ENCODE data around the gene FRMD8. TPM values are rescaled to one million over a fixed set of nuclear protein-coding genes. Genes with fewer than 3 reads are reported as not detected.

The FRMD8 gene
- total and polyA plus RNA-seq, 2 donors (not counting 1 experiment from before 2014, with no cell fraction given) = 14.9 to 15.3 TPM

DNA sequence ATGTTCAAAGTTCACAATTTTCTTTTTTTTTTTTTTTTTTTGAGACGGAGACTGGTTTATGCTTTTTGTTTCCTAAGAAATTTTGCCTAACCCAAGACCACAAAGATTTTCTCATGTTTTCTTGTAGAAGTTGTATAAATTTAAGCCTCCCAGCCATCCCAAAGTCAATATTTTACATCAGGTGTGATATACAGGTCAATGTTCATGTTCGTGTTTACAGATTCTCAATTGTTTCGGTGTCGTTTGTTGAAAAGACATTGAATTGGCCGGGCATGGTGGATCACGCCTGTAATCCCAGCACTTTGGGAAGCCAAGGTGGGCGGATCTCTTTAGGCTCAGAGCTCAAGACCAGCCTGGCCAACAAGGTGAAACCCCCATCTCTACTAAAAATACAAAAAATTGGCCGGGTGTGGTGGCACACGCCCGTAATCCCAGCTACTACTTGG, 15.4 kb downstream of the FRMD8 start:
- H3K4me1 ChIP-seq (ENCODE audit: control insufficient read depth, extremely low read depth, insufficient read depth, low read length) = no peaks in the 10 kb centered on the region
- H3K9me3 ChIP-seq (ENCODE audit: control insufficient read depth, insufficient read depth, low read depth, low read length) = no peaks in the 10 kb centered on the region
- peaks cover 35% of the 10 kb centered on the region for H3K36me3 ChIP-seq (ENCODE audit: control insufficient read depth, insufficient read depth, low read length)
- no peak overlapping the region for H3K4me3 ChIP-seq (replicated peaks in 1 of 4; ENCODE audit: control extremely low read depth in 1 of 4, insufficient read depth in 1 of 4, low read depth in 3 of 4, low read length in 4 of 4)
- H2AFZ ChIP-seq (ENCODE audit: low read length) = no peak overlapping the region
- no peak overlapping the region for H3K27ac ChIP-seq (ENCODE audit: insufficient read depth, low read length)
- H4K20me1 ChIP-seq (ENCODE audit: control insufficient read depth, extremely low read depth, insufficient read depth, low read length) = no peaks in the 10 kb centered on the region
- no peak for TF ChIP-seq EZH2 (IDR thresholded peaks at IDR 0.05; ENCODE audit: low read length, missing control alignments)
- TF ChIP-seq, protein P1, sequence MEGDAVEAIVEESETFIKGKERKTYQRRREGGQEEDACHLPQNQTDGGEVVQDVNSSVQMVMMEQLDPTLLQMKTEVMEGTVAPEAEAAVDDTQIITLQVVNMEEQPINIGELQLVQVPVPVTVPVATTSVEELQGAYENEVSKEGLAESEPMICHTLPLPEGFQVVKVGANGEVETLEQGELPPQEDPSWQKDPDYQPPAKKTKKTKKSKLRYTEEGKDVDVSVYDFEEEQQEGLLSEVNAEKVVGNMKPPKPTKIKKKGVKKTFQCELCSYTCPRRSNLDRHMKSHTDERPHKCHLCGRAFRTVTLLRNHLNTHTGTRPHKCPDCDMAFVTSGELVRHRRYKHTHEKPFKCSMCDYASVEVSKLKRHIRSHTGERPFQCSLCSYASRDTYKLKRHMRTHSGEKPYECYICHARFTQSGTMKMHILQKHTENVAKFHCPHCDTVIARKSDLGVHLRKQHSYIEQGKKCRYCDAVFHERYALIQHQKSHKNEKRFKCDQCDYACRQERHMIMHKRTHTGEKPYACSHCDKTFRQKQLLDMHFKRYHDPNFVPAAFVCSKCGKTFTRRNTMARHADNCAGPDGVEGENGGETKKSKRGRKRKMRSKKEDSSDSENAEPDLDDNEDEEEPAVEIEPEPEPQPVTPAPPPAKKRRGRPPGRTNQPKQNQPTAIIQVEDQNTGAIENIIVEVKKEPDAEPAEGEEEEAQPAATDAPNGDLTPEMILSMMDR (conservative IDR thresholded peaks at IDR 0.05 in 1 of 2, IDR thresholded peaks at IDR 0.05 in 1 of 2; ENCODE audit: low read depth in 1 of 2, low read length in 2 of 2) = no peak
- DNase-seq (ENCODE audit: low read depth in 2 of 2) = no peak
- no peaks in the 10 kb centered on the region for H3K79me2 ChIP-seq (ENCODE audit: control insufficient read depth, insufficient read depth, low read length)
- H3K9ac ChIP-seq (ENCODE audit: insufficient read depth, low read length) = no peak overlapping the region
- no peaks in the 10 kb centered on the region for H3K27me3 ChIP-seq (ENCODE audit: control insufficient read depth, insufficient read depth, low read length)
- no peak overlapping the region for H3K4me2 ChIP-seq (ENCODE audit: extremely low read depth, insufficient read depth, low read length)

DNA sequence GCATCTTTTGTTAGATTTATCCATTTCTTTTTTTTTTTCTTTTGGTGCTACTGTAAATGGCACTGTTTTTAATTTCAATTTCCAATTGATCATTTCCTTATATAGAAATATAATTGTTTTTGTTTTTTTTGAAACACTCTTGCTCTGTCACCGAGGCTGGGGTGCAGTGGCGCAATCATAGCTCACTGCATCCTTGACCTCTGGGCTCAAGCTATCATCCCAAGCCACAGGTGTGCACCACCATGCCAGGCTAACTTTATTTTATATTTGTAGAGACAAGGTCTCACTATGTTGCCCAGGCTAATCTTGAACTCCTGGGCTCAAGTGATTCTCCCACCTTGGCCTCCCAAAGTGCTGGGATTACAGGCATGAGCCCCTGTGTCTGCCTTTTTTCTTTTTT, 16.4 kb downstream of the FRMD8 start:
- Histone ChIP-seq H3K79me2 (ENCODE audit: control insufficient read depth, insufficient read depth, low read length) (no peaks in the 10 kb centered on the region), H3K4me3 (replicated peaks in 1 of 4; ENCODE audit: control extremely low read depth in 1 of 4, insufficient read depth in 1 of 4, low read depth in 3 of 4, low read length in 4 of 4) (no peak overlapping the region), H4K20me1 (ENCODE audit: control insufficient read depth, extremely low read depth, insufficient read depth, low read length) (no peaks in the 10 kb centered on the region), H3K36me3 (ENCODE audit: control insufficient read depth, insufficient read depth, low read length) (peaks cover 28% of the 10 kb centered on the region), H3K9me3 (ENCODE audit: control insufficient read depth, insufficient read depth, low read depth, low read length) (no peaks in the 10 kb centered on the region), H2AFZ (ENCODE audit: low read length) (no peak overlapping the region), H3K4me2 (ENCODE audit: extremely low read depth, insufficient read depth, low read length) (no peak overlapping the region), H3K4me1 (ENCODE audit: control insufficient read depth, extremely low read depth, insufficient read depth, low read length) (no peaks in the 10 kb centered on the region), H3K27ac (ENCODE audit: insufficient read depth, low read length) (no peak overlapping the region), H3K27me3 (ENCODE audit: control insufficient read depth, insufficient read depth, low read length) (no peaks in the 10 kb centered on the region), H3K9ac (ENCODE audit: insufficient read depth, low read length) (no peak overlapping the region)
- no peak for DNase-seq (ENCODE audit: low read depth in 2 of 2)
- TF ChIP-seq, protein P1 (conservative IDR thresholded peaks at IDR 0.05 in 1 of 2, IDR thresholded peaks at IDR 0.05 in 1 of 2; ENCODE audit: low read depth in 1 of 2, low read length in 2 of 2) = no peak
- TF ChIP-seq EZH2 (IDR thresholded peaks at IDR 0.05; ENCODE audit: low read length, missing control alignments) = no peak

DNA sequence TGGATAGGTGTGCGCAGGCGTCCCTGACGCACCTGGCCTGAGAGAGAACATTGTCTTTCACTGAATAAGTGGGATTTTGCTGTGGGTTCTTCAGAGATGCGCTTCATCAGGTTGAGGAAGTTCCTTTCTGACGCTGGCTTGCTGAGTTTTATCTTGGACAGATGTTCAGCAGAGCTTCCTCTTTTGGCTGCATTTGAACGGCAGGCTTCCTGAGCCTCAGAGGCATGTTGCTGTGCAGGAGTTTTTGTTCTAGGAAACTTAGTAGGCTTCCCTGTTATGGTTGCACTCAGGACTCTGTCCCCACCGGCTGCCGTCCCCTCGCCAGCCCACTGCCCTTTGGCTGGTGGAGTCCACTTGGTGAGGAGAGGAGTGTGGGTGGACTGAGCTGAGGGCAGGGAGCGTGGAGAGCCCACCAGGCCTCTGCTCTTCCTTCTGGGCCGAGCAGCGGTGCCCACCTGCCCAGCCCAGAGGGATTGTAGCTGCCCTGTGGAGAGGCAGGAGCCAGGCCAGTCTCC, 17.2 kb downstream of the FRMD8 start:
- TF ChIP-seq EZH2 (IDR thresholded peaks at IDR 0.05; ENCODE audit: low read length, missing control alignments) = no peak
- TF ChIP-seq, protein P1 (conservative IDR thresholded peaks at IDR 0.05 in 1 of 2, IDR thresholded peaks at IDR 0.05 in 1 of 2; ENCODE audit: low read depth in 1 of 2, low read length in 2 of 2) = no peak
- H3K36me3 ChIP-seq (ENCODE audit: control insufficient read depth, insufficient read depth, low read length) = peaks cover 23% of the 10 kb centered on the region
- no peak overlapping the region for H2AFZ ChIP-seq (ENCODE audit: low read length)
- no peak overlapping the region for H3K27ac ChIP-seq (ENCODE audit: insufficient read depth, low read length)
- no peaks in the 10 kb centered on the region for H4K20me1 ChIP-seq (ENCODE audit: control insufficient read depth, extremely low read depth, insufficient read depth, low read length)
- H3K9me3 ChIP-seq (ENCODE audit: control insufficient read depth, insufficient read depth, low read depth, low read length) = no peaks in the 10 kb centered on the region
- H3K79me2 ChIP-seq (ENCODE audit: control insufficient read depth, insufficient read depth, low read length) = no peaks in the 10 kb centered on the region
- no peak overlapping the region for H3K4me3 ChIP-seq (replicated peaks in 1 of 4; ENCODE audit: control extremely low read depth in 1 of 4, insufficient read depth in 1 of 4, low read depth in 3 of 4, low read length in 4 of 4)
- no peak for DNase-seq (ENCODE audit: low read depth in 2 of 2)
- no peaks in the 10 kb centered on the region for H3K27me3 ChIP-seq (ENCODE audit: control insufficient read depth, insufficient read depth, low read length)
- H3K4me1 ChIP-seq (ENCODE audit: control insufficient read depth, extremely low read depth, insufficient read depth, low read length) = no peaks in the 10 kb centered on the region
- no peak overlapping the region for H3K9ac ChIP-seq (ENCODE audit: insufficient read depth, low read length)
- no peak overlapping the region for H3K4me2 ChIP-seq (ENCODE audit: extremely low read depth, insufficient read depth, low read length)

Measured in fibroblast of lung (primary cell).